ENCODE measurements around the gene TMEM161A.
"Not testable (repeated sequence)": the region's sequence is repeated elsewhere in the genome, so short reads cannot be mapped to it uniquely, and the experiment has no call there.

The TMEM161A gene

GRCh38 chr19:19111967-19112580, 26.2 kb downstream of the TMEM161A start:
- no peak for TF ChIP-seq CTCF (IDR thresholded peaks at IDR 0.05; ENCODE audit: low read depth, low read length)
- H3K4me3 ChIP-seq (ENCODE audit: low read depth, low read length) = no peak overlapping the region
- no peak for DNase-seq (ENCODE audit: low read depth)

- TF ChIP-seq MAX (IDR thresholded peaks at IDR 0.05; ENCODE audit: low read depth, low read length) = no peak
- no peak for TF ChIP-seq CTCF (IDR thresholded peaks at IDR 0.05; ENCODE audit: low read depth, low read length)
- TF ChIP-seq MYC (IDR thresholded peaks at IDR 0.05; ENCODE audit: low read depth, low read length) = no peak
- TF ChIP-seq POLR2A (IDR thresholded peaks at IDR 0.05; ENCODE audit: extremely low read depth, insufficient read length) = no peak
- H3K4me3 ChIP-seq (ENCODE audit: low read depth, low read length) = no peak overlapping the region
- DNase-seq (ENCODE audit: low read depth) = no peak
Observed at GRCh38 chr19:19111136-19111835, 27.0 kb downstream of the TMEM161A start.

- TF ChIP-seq CTCF (IDR thresholded peaks at IDR 0.05; ENCODE audit: low read depth, low read length) (no peak), MYC (IDR thresholded peaks at IDR 0.05; ENCODE audit: low read depth, low read length) (no peak), POLR2A (IDR thresholded peaks at IDR 0.05; ENCODE audit: extremely low read depth, insufficient read length) (no peak), MAX (IDR thresholded peaks at IDR 0.05; ENCODE audit: low read depth, low read length) (no peak)
- DNase-seq (ENCODE audit: low read depth) = no peak
- H3K4me3 ChIP-seq (ENCODE audit: low read depth, low read length) = no peak overlapping the region
Observed at GRCh38 chr19:19110410-19111135, 27.7 kb downstream of the TMEM161A start.

- TF ChIP-seq POLR2A (IDR thresholded peaks at IDR 0.05; ENCODE audit: extremely low read depth, insufficient read length) (no peak), CTCF (IDR thresholded peaks at IDR 0.05; ENCODE audit: low read depth, low read length) (no peak)
- DNase-seq (ENCODE audit: low read depth) = no peak
- H3K4me3 ChIP-seq (ENCODE audit: low read depth, low read length) = no peak overlapping the region
Observed at GRCh38 chr19:19109601-19110000, 28.7 kb downstream of the TMEM161A start.

- no peak for DNase-seq (ENCODE audit: low read depth)
- TF ChIP-seq CTCF (IDR thresholded peaks at IDR 0.05; ENCODE audit: low read depth, low read length) = no peak
- no peak for TF ChIP-seq MAX (IDR thresholded peaks at IDR 0.05; ENCODE audit: low read depth, low read length)
- no peak for TF ChIP-seq MYC (IDR thresholded peaks at IDR 0.05; ENCODE audit: low read depth, low read length)
- no peak for TF ChIP-seq POLR2A (IDR thresholded peaks at IDR 0.05; ENCODE audit: extremely low read depth, insufficient read length)
- no peak overlapping the region for H3K4me3 ChIP-seq (ENCODE audit: low read depth, low read length)
Observed at GRCh38 chr19:19107654-19108053, 30.6 kb downstream of the TMEM161A start.

GRCh38 chr19:19106938-19107337, 31.3 kb downstream of the TMEM161A start:
- not testable (repeated sequence) for DNase-seq (ENCODE audit: low read depth); H3K4me3 ChIP-seq (ENCODE audit: low read depth, low read length)
